HL-60/S4 treated with phorbol 12-myristate 13-acetate at 8.2 ng/mL for 4 days and 3 days (cell line): Measurements from ENCODE around the gene PPP1R2B.

Source experiments
- in situ Hi-C: fragments of 300-500 bp; cut with MboI; formaldehyde crosslinking; loops from 2 replicates; pipeline ENCODE4 v1.15.0; 2022; ENCODE audit warnings: low sequenced_read_pairs

The PPP1R2B gene

DNA sequence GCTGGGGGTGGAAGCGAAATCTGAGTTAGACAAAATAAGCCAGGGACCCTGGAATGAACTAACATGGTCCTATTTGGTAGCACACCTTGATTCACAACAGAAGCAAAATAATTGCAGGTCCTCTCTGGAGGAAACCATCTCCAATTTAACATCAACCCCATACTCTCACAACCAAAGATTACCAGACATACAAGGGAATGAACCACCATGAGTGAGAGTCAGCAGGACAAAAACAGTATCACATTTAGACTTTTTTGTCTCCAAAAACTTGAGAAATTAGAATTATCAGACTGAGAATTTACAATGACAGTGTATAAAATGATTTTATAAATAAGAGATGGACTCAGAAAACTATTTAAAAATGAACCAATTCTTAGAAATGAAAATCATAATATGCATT, 21.1 kb downstream of the PPP1R2B start:
- in situ Hi-C loops = no loop called here

DNA sequence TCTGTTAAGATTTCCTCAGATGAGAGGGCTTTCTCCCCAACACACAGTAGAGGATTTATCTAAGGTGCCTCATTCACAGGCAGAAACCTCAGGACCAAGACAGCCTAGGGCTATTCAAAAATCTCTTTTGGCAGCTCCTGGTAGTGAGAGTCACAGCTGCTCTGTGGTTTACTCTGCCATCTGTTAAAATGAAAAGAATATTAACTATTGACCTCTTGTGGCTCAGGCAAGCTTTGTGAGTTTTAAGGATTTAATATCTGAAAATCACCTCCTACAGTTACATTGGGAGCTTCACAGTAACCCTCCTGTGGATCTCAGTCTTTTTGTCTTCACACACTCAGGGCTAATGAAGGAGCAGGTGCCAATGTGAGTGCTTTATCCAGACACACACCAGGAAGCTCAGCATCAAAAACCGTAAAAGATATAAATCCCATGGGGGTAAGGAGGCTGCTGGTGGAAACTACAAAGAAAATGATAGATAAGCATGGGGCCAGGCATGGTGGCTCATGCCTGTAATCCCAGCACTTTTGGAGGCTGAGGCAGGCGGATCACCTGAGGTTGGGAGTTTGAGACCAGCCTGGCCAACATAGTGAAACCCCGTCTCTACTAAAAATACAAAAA, 29.7 kb downstream of the PPP1R2B start:
- in situ Hi-C loops = no loop called here

DNA sequence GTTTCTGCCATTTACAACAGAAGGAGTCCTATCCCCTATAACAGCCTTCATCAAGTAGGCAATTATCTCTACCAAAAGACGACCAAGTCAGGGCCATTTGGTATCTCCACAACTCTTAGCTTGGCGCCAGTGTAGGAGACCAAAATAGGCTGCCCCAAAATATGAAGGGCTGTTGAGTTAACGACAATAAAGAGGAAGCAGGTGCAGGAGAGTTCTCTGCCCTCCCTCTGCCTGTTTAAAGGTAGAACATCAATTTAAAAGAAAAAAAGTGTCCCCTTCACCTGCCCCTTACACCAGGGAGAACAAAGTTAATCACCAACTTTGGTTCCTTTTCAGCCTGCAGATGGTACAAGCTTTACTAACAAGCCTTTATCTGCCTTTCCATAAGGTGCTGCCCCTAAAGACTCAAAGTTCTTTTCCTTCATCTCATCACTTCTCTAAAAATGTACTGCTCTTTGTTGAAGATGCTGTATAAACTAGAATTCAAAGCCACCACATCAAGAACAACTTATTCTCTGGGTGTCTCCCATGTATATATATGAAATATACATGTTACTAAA, 33.3 kb downstream of the PPP1R2B start:
- in situ Hi-C loops = no loop called here

DNA sequence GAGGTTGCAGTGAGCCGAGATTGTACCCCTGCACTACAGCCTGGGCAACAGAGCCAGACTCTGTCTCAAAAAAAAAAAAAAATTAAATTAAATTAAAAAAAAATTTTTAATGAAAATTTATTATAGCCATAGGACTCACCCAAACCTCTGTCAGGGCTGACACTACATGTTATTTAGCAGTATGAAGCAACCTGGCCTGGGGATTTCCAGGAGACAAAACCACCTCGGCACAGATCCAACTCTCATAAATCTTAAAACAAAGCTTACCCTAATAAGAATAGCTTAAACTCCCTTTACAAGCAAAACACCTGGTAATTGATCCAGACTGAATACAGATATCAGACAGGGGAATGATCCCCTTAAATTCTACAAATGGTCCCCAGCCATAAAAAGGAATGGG, 38.4 kb downstream of the PPP1R2B start:
- in situ Hi-C loops = no loop called here

DNA sequence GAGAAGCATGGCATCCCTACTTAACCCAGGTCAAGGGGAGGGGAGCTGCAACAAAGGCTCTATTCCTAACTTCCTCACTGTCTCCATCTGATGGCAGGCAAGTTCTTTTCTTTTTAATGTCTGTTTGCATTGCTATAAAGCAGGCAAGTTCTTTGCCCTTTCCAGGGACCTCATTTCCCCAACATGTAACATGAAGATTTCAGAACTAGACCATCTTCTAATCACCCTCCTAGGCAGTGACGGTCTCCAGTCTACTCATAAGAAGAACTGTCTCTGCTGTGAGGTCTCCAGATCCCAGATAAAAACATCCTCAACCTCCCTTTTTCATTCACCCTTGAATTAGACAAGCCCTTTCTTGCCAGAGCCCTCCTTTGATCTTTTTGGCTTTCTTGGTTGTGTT, 42.1 kb downstream of the PPP1R2B start:
- in situ Hi-C loops = no loop called here

DNA sequence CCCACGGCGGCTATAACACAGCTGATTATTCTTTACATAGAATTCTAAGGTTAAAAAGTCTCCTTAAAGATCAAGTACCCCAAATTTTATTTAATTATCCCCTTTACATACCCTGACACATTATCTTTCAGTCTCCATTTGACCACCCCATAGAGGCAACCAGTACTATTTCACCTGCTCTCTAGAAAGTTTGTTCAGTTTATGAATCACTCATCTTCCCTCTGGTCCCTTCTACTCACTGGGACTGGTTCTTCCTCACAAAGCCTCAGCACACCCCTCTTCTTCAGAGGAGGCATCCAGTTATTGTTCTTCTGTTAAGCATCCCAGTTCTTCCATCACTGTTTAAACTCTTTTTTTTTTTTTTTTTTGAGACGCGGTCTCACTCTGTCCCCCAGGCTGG, 42.8 kb downstream of the PPP1R2B start:
- in situ Hi-C loops = no loop called here

DNA sequence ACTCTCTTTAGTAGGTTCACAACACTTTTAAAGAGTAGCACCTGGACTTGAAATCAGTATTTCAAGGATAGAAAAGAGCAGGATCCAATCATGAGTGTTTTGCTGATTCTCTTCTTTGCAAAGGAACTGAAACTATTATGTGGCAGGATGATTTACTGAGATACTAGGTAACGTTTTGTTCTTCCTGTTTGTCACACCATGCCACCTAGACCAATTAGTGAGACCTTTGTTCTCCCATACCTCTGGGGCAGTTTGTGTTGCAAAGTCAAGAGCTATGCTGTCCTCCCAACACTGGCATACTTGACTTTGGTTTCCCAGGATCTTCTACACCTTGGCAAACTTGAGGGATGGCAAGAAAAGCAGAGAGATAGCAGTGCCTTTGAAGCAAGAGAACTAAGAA, 43.4 kb downstream of the PPP1R2B start:
- in situ Hi-C loops = no loop called here

DNA sequence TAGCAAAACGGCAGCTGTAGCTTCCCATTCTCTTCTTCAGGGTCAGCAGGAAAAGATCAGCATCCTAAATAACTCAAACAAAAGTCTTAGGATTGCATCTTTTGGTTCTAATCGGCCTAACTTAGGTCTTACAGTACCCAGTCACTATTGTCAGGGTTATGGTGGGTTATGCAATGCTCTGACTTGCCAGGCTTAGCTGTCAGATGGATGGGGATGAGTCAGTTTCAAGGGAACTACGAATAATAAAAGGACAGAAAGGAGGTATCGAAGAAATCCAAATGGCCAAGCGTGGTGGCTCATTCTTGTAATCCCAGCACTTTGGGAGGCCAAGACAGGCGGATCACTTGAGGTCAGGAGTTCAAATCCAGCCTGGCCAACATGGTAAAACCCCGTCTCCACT, 46.5 kb downstream of the PPP1R2B start:
- in situ Hi-C loops = no loop called here
